NT2/D1 (cell line): ENCODE measurements around the gene NATD1.

Experiments
- SUZ12 ChIP-seq: IDR thresholded peaks from 2 replicates; pipeline ENCODE4 v1.6.1; 2011; ENCODE audit not compliant: insufficient read length, insufficient read depth; ENCODE audit errors: extremely low read depth
- YY1 ChIP-seq: IDR thresholded peaks from 2 replicates; pipeline ENCODE4 v1.6.1; 2011; ENCODE audit not compliant: insufficient read length, insufficient read depth
- ZNF274 ChIP-seq: IDR thresholded peaks from 2 replicates; pipeline ENCODE4 v1.6.1; 2011; ENCODE audit warnings: mild to moderate bottlenecking, low read depth, low read length

DNA sequence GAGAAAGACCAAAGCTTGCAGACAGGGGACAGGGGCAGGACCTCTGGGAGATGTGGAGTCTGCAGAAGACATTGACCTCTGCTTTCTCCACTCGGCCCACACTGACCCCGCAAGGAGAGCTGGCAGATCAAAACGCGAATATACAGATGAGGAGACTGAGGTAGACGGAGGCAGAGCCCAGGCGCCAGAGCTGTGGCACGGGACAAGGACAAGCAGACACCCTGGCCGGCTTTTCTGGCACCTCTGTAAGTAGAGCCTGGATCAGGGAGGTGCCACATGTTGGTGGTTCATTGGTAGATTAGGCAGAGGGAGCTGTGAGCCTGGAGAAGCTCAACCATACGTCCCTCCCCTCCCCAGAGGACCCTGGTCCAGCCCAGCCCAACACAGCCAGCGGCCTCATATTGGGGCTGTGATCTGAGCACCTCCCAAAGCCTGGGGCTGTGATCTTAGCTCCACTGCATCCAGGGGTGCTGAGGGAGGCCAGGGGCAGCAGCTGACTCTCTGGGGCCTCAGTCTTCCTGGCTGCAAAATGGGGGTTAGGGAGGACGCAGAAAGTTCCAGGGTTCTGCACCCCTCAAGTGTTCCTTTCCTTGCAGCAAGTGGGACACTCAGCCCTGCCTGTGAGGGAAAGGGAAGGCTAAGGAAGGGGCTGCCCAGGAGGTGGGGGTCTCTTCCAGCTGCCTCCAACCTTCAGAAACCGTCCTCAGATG, 4.0 kb downstream of the NATD1 start:
- TF ChIP-seq YY1: no peak
- TF ChIP-seq SUZ12: no peak
- TF ChIP-seq ZNF274: no peak
